DMS 273 (cell line): ENCODE data around the gene FBXW8.

Source experiments
- DNase-seq: peaks from one replicate; lab custom pipeline; 2025; ENCODE audit not compliant: unreplicated experiment; lab: John Stamatoyannopoulos, UW

FBXW8 gene

GRCh38 chr12:117036046-117036445 is 125.3 kb downstream of the FBXW8 start:
- no peak for DNase-seq

DNA sequence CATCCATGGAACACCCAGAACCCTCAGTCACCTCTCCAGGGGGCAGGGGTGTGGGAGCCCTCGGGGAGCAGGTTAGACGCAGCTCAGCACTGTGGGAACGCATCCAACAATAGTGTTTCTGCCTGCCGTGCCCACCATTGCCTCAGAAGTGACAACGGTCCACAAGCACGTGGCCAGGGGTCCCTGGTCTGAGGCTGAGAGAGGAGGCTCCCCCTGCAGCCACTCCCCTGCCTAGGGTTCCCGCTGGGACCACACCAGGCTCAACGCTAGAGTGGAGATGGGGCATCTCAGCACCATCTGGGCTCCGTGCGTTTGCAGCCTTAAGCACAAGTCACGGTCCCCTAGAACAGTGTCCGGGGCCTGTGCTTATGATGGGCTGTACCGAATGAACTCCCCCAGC is 125.8 kb downstream of the FBXW8 start:
- DNase-seq: no peak

DNA sequence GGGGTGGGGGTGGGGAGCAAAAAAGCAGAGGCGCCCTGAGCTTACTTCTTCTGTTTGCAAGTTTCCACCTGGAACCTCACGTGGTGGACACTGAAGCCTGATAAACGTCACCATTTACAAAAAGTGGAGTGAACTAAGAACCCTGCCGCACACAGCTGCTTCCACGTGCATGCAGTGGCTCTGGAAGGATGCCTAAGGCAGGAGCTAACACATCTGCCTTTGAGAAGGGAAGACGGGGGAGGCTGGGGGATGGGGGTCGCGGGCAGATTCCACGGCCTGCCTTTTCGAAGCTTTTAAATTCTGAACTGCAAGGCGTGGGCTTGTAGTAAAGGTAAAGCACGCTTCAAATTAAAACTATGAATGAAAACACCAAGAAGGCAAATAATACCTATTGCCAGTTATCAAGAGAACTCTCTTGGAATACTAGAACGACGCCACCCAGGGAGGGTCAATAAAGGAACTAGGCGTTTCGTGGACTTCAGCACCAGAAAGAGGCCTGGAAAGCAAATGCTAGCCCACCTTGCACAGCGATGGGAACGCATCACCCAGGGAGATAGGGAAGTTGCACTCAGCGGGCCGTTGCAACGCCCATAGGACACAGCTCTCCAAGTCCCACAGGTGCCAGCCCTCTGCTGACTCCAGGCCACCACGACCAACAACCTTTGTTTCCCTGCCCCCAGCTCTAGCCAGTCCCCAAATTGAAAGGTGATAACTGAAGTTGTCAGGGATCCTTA is 126.7 kb downstream of the FBXW8 start:
- no peak for DNase-seq

- no peak for DNase-seq
These were observed 127.4 kb downstream of the FBXW8 start for GRCh38 chr12:117038023-117038680.

DNA sequence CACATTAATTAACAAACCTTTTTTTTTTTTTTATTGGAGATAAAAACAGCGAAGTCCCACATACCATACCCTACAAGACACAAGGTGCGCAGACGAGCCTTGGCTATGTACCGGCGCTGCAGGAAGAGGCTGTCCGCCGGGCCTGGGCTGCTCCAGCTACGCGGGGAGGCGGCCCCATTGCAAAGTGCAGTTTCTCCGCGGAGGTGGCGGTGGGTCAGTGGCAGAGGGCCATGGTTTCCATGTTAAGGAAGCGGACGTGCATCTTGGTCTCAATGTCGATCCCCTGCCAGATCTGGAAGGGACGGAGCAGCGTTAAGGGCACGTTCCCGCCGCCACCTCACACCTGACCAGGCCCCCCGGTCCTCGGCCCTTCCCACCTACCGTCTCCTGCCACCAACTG is 128.2 kb downstream of the FBXW8 start:
- DNase-seq: no peak

GRCh38 chr12:117039891-117040309 is 129.2 kb downstream of the FBXW8 start:
- DNase-seq: no peak

GRCh38 chr12:117040496-117040895 is 129.7 kb downstream of the FBXW8 start:
- DNase-seq: no peak

DNA sequence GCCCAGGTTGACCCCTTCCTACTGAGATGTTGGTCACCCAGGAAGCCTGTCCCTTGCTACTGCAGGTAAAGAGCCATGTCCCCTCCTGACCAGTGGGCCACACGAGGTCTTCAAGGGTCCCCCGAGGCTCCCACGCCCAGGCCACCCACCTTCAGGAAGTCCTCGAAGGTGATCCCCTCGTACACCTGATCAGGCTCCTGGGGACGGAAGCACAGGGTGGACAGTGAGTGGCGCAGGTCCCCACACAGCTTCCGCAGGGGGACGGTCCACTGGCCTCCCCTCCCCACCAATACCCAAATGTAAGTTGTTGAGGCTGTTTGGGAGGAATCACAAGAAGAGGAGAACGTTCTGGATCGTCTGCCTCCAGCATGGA is 131.0 kb downstream of the FBXW8 start:
- DNase-seq: no peak

DNA sequence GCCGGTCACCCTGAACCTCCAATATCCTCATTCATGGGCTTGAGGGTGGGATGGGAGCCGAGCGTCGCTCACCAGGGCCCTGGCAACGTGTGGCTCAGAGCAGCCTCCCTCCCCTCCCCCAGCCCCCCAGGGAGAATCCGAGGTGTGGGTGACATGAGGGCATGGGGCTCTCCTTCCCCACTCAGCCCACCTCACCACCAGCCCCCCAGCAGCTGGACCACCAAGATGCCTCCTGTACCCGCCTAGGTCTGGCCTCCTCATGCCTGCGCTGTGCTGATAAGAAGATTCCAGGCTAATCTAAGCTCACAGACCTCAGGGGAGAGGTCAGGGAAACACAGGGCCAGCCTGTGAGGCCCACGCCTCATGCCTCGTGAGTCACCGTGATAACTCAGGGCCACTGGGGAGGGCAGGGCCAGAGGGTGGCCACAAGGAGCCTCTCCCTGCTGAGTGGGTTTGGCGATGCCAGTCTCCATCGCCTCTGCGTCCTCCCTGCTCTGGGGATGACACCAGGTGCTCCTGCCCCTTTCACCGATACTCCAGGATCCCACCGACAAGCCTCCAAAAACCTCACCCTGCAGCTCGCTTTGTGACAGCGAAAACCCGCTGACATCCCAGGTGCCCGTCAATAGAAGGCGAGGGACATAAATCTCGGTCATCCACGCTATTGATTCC is 131.6 kb downstream of the FBXW8 start:
- DNase-seq: no peak

- DNase-seq: no peak
These were observed 132.1 kb downstream of the FBXW8 start for GRCh38 chr12:117042862-117043261.

- no peak for DNase-seq
These were observed 133.6 kb downstream of the FBXW8 start for GRCh38 chr12:117044311-117044710.

GRCh38 chr12:117044790-117045159 is 134.0 kb downstream of the FBXW8 start:
- no peak for DNase-seq

GRCh38 chr12:117045160-117046010 is 134.6 kb downstream of the FBXW8 start:
- peak; percentile 65 for DNase-seq

- DNase-seq: peak; percentile 20
These were observed 135.2 kb downstream of the FBXW8 start for GRCh38 chr12:117046011-117046369.

DNA sequence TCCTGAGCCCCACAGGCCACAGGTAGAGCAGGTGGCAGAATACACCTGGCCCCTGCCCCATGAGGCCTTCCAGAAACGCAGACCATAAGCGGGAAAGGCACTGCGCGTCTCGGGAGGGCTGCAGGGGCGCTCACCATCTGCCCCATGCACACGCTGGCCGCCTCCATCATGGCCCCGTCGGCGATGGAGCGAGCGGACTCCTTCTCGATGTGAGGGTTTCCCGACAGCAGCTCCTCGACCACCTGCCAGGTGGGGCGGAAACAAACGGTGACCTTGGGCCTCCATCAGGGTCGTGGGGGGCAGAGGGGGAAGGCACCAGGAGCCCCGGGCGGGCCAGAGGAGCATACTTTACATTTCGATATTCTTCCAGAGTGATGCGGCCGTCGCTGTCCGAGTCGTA is 135.7 kb downstream of the FBXW8 start:
- DNase-seq: no peak

- no peak for DNase-seq
These were observed 136.2 kb downstream of the FBXW8 start for GRCh38 chr12:117046861-117047530.

DNA sequence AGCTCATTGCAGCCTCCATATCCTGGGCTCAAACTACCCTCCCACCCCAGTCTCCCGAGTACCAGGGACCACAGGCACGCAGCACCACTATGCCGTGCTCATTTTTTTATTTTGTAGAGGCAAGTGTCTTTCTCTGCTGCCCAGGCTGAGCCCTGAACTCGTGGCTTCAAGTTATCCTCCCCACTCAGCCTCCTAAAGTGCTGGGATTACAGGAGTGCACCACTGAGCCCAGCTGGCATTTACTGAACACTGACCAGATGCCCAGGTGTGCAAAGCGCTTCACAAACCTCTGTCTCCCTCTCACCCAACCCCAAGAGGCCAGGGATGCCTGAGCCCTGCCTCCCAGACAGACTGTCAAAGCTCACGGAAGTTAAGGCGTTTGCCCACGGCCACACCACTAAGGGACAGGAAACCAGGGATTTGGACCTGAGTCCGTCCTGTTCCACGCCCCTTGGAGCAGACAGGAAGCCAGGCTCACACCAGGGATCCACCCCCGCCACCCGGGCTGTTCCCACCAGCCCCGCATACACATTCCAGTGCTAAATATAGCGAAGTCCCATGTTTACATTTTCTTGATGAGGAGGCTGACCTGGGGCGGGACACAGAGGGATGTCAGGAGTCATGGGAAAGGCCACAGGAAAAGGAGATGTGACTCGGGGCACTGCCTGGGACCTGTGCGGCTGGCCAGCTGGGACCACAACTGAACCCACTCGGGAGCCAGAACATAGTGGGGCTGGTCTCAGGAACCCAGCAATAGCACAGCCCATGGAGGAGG is 137.2 kb downstream of the FBXW8 start:
- DNase-seq: no peak

- no peak for DNase-seq
These were observed 137.8 kb downstream of the FBXW8 start for GRCh38 chr12:117048585-117048904.

DNA sequence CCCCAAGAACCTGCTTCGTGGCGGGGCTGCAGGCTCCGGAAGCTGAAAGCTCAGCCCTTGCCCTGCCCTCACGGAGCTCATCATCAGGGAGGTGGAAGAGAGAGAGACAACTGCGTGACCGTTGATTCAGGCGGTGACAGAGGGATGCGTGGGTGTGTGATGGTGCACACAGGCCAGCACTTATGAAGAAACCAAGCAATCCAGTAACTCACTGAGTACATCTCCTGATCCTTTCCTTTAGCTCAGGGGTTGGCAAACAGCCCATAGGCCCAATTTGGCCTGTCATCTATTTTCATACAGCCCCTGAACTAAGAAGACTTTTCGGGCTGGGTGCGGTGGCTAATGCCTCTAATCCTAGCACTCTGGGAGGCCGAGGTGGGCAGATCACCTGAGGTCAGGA is 138.5 kb downstream of the FBXW8 start:
- no peak for DNase-seq

DNA sequence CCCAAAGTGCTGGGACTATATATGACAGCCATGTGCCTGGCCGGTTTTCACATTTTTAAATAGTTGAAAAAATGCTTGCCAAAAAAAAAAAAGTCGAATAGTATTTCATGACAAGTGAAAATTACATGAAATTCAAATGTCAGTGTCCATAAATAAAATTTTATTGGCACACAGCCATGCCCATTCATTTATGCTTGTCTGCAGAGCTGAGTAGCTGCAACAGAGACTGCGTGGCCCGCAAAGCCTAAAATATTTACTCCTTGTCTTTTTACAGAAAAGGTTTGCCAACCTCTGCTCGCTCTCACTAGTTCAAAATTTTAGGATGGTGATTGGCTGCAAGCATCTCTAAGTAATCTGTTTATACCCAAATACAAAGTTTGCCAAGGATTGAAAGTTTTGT is 139.3 kb downstream of the FBXW8 start:
- DNase-seq: no peak
